ENCODE data around the gene MAST4. TPM values are rescaled to one million over a fixed set of nuclear protein-coding genes. Genes with fewer than 3 reads are reported as not detected.

Gene MAST4
- total and polyA plus RNA-seq, 2 experiments from 2014 or later: 4.2 to 6.0 TPM

GRCh38 chr5:67098656-67099055, 502.5 kb downstream of the MAST4 start:
- Histone ChIP-seq H3K4me2 (ENCODE audit: unreplicated experiment) (no peak overlapping the region), H3K9ac (no peak overlapping the region), H3K4me3 (no peak overlapping the region), H3K4me1 (ENCODE audit: insufficient read depth) (peaks cover 30% of the 10 kb centered on the region), H2AFZ (no peak overlapping the region), H3K27me3 (replicated peaks; ENCODE audit: insufficient read depth) (no peaks in the 10 kb centered on the region), H3K9me2 (ENCODE audit: insufficient read depth) (no peaks in the 10 kb centered on the region), H3F3A (ENCODE audit: insufficient read depth) (peaks cover 32% of the 10 kb centered on the region), H4K20me1 (ENCODE audit: insufficient read depth) (no peaks in the 10 kb centered on the region), H3K36me3 (ENCODE audit: low read depth) (no peaks in the 10 kb centered on the region), H3K27ac (no peak overlapping the region), H3K9me3 (ENCODE audit: low read depth) (no peaks in the 10 kb centered on the region), H3K79me2 (ENCODE audit: insufficient read depth) (no peaks in the 10 kb centered on the region)
- in situ Hi-C loops (cut with MboI): no loop called here
- no peak for TF ChIP-seq EZH2 (IDR thresholded peaks at IDR 0.05; ENCODE audit: insufficient read depth, poor library complexity, severe bottlenecking)
- TF ChIP-seq EZH2phosphoT487 (IDR thresholded peaks at IDR 0.05; ENCODE audit: insufficient read depth, low read depth): no peak
- no peak for DNase-seq

DNA sequence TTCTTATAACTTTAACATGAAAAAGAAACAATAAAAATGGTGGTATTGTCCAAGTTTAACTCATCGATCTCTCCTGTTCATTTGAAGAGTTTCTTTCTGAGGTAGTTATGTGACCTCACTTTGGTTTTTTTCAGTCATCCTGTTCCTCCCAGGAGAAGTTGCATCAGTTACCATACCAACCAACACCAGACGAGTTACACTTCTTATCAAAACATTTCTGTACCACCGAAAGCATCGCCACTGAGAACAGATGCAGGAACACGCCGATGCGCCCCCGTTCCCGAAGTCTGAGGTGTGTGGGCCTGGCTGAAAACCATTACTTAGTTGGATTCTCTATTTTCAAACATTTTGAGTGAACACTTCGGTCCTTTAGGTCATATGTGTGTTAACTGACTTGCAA, 504.1 kb downstream of the MAST4 start:
- H3K4me3 ChIP-seq: no peak overlapping the region
- H2AFZ ChIP-seq: no peak overlapping the region
- no peak overlapping the region for H3K9ac ChIP-seq
- no peak for DNase-seq
- H3K27ac ChIP-seq: no peak overlapping the region
- H4K20me1 ChIP-seq (ENCODE audit: insufficient read depth): no peaks in the 10 kb centered on the region
- peaks cover 3% of the 10 kb centered on the region; the same call in 1 of the 2 replicates for H3K36me3 ChIP-seq (ENCODE audit: low read depth)
- no peak overlapping the region for H3K4me2 ChIP-seq (ENCODE audit: unreplicated experiment)
- no peaks in the 10 kb centered on the region for H3K9me3 ChIP-seq (ENCODE audit: low read depth)
- no peaks in the 10 kb centered on the region for H3K79me2 ChIP-seq (ENCODE audit: insufficient read depth)
- peaks cover 13% of the 10 kb centered on the region for H3K4me1 ChIP-seq (ENCODE audit: insufficient read depth)
- TF ChIP-seq EZH2 (IDR thresholded peaks at IDR 0.05; ENCODE audit: insufficient read depth, poor library complexity, severe bottlenecking) (no peak), EZH2phosphoT487 (IDR thresholded peaks at IDR 0.05; ENCODE audit: insufficient read depth, low read depth) (no peak)
- no peaks in the 10 kb centered on the region for H3K9me2 ChIP-seq (ENCODE audit: insufficient read depth)
- in situ Hi-C loops (cut with MboI): no loop called here
- peaks cover 15% of the 10 kb centered on the region for H3F3A ChIP-seq (ENCODE audit: insufficient read depth)
- H3K27me3 ChIP-seq (replicated peaks; ENCODE audit: insufficient read depth): no peaks in the 10 kb centered on the region
- WGBS, 2 experiments (ENCODE audit: low coverage in 1 of 2, low lambda C conversion rate in 2 of 2, missing lambda C conversion rate in 2 of 2): 95 to 97% methylated on average over 10 of the region's 10 CpGs

DNA sequence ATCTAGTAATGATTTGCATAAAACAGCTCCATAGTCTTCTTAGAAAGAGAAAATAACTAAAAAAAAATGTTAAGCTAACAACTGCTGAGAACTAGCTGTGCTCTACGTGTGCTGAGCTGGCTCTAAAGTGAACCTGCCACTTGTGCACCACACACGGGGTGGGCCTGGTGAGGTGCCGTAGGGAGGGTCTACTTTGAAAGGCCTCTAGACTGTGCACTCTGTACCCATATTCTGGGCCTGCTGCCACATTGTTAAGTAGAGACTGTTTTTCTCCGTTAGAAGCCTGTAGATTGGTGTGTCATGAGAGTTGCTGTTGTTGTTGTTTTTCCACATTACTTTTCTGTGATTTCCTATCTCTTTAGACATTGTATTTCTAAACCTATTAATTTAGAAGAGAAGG, 506.5 kb downstream of the MAST4 start:
- Histone ChIP-seq H3F3A (ENCODE audit: insufficient read depth) (no peaks in the 10 kb centered on the region), H3K9me3 (ENCODE audit: low read depth) (no peaks in the 10 kb centered on the region), H3K9me2 (ENCODE audit: insufficient read depth) (no peaks in the 10 kb centered on the region), H3K79me2 (ENCODE audit: insufficient read depth) (no peaks in the 10 kb centered on the region), H4K20me1 (ENCODE audit: insufficient read depth) (no peaks in the 10 kb centered on the region), H3K9ac (no peak overlapping the region), H3K27me3 (replicated peaks; ENCODE audit: insufficient read depth) (no peaks in the 10 kb centered on the region), H3K4me1 (ENCODE audit: insufficient read depth) (no peaks in the 10 kb centered on the region), H3K4me3 (no peak overlapping the region), H3K4me2 (ENCODE audit: unreplicated experiment) (no peak overlapping the region), H3K27ac (no peak overlapping the region), H3K36me3 (ENCODE audit: low read depth) (peaks cover 3% of the 10 kb centered on the region; the same call in 1 of the 2 replicates), H2AFZ (no peak overlapping the region)
- 32 to 40% methylated on average over 4 of the region's 4 CpGs for WGBS, 2 experiments (ENCODE audit: low coverage in 1 of 2, low lambda C conversion rate in 2 of 2, missing lambda C conversion rate in 2 of 2)
- no peak for DNase-seq
- TF ChIP-seq EZH2 (IDR thresholded peaks at IDR 0.05; ENCODE audit: insufficient read depth, poor library complexity, severe bottlenecking) (no peak), EZH2phosphoT487 (IDR thresholded peaks at IDR 0.05; ENCODE audit: insufficient read depth, low read depth) (no peak)
- in situ Hi-C loops (cut with MboI): no loop called here

GRCh38 chr5:67104859-67105258, 508.7 kb downstream of the MAST4 start:
- no peak for TF ChIP-seq EZH2 (IDR thresholded peaks at IDR 0.05; ENCODE audit: insufficient read depth, poor library complexity, severe bottlenecking)
- WGBS, 2 experiments (ENCODE audit: low coverage in 1 of 2, low lambda C conversion rate in 2 of 2, missing lambda C conversion rate in 2 of 2): 100% methylated on average over 1 of the region's 1 CpG
- Histone ChIP-seq H3K27me3 (replicated peaks; ENCODE audit: insufficient read depth) (no peaks in the 10 kb centered on the region), H3K4me3 (no peak overlapping the region), H3K4me2 (ENCODE audit: unreplicated experiment) (no peak overlapping the region), H3K36me3 (ENCODE audit: low read depth) (peaks cover 7% of the 10 kb centered on the region; the same call in 1 of the 2 replicates), H3K79me2 (ENCODE audit: insufficient read depth) (no peaks in the 10 kb centered on the region), H3K9me2 (ENCODE audit: insufficient read depth) (no peaks in the 10 kb centered on the region), H2AFZ (no peak overlapping the region), H4K20me1 (ENCODE audit: insufficient read depth) (no peaks in the 10 kb centered on the region), H3K4me1 (ENCODE audit: insufficient read depth) (no peaks in the 10 kb centered on the region), H3K9me3 (ENCODE audit: low read depth) (no peaks in the 10 kb centered on the region), H3K27ac (no peak overlapping the region), H3K9ac (no peak overlapping the region), H3F3A (ENCODE audit: insufficient read depth) (no peaks in the 10 kb centered on the region)
- DNase-seq: no peak
- in situ Hi-C loops (cut with MboI): no loop called here

DNA sequence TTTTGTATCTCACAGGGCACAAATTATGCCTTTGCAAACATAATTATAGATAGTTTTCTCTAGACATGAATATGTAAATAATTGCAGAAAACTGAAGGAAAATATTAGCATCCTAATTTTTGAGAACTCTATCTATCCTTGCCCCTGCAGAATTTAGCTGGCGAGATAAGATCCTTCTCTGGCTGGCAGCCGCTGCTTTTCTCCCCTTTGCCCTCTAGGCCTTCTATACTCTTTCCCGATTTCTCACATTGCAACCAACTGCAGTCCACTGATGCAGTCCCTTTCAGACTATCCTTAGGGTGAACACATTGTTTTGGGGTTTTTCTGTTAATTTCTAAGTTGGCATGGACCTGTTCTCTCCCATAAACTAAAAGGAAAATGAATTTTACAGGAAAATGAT, 509.1 kb downstream of the MAST4 start:
- no peaks in the 10 kb centered on the region for H3K79me2 ChIP-seq (ENCODE audit: insufficient read depth)
- no peak overlapping the region for H3K4me3 ChIP-seq
- 97 to 98% methylated on average over 3 of the region's 3 CpGs for WGBS, 2 experiments (ENCODE audit: low coverage in 1 of 2, low lambda C conversion rate in 2 of 2, missing lambda C conversion rate in 2 of 2)
- H3K9me3 ChIP-seq (ENCODE audit: low read depth): no peaks in the 10 kb centered on the region
- no peaks in the 10 kb centered on the region for H3K9me2 ChIP-seq (ENCODE audit: insufficient read depth)
- no peak for DNase-seq
- no peaks in the 10 kb centered on the region for H3K4me1 ChIP-seq (ENCODE audit: insufficient read depth)
- no peak for TF ChIP-seq EZH2 (IDR thresholded peaks at IDR 0.05; ENCODE audit: insufficient read depth, poor library complexity, severe bottlenecking)
- TF ChIP-seq EZH2phosphoT487 (IDR thresholded peaks at IDR 0.05; ENCODE audit: insufficient read depth, low read depth): no peak
- in situ Hi-C loops (cut with MboI): no loop called here
- no peak overlapping the region for H3K27ac ChIP-seq
- H3K9ac ChIP-seq: no peak overlapping the region
- no peak overlapping the region for H2AFZ ChIP-seq
- H3K36me3 ChIP-seq (ENCODE audit: low read depth): peaks cover 11% of the 10 kb centered on the region; the same call in 1 of the 2 replicates
- H3K27me3 ChIP-seq (replicated peaks; ENCODE audit: insufficient read depth): no peaks in the 10 kb centered on the region
- no peaks in the 10 kb centered on the region for H4K20me1 ChIP-seq (ENCODE audit: insufficient read depth)
- H3F3A ChIP-seq (ENCODE audit: insufficient read depth): no peaks in the 10 kb centered on the region
- no peak overlapping the region for H3K4me2 ChIP-seq (ENCODE audit: unreplicated experiment)
